Measurements from ENCODE around the gene LRRC46. TPM values are rescaled to one million over a fixed set of nuclear protein-coding genes. Genes with fewer than 3 reads are reported as not detected.

The LRRC46 gene
- total RNA-seq, 1 donor from 2014 or later = 1.7 TPM

GRCh38 chr17:47878203-47879027 lies 46.9 kb downstream of the LRRC46 start:
- Mint-ChIP-seq H3K9me3 (ENCODE audit: low read depth) (no peaks in the 10 kb centered on the region), H3K4me1 (ENCODE audit: low read depth) (peaks cover 9% of the 10 kb centered on the region), H3K27ac (no peak overlapping the region), H3K4me3 (ENCODE audit: low read depth) (no peak overlapping the region), H3K27me3 (peaks cover 34% of the 10 kb centered on the region), H3K36me3 (ENCODE audit: insufficient read depth) (no peaks in the 10 kb centered on the region)
- no peak for DNase-seq (ENCODE audit: low spot score, unreplicated experiment)
- no peak for TF ChIP-seq CTCF (IDR thresholded peaks at IDR 0.05; ENCODE audit: unreplicated experiment)

- Mint-ChIP-seq H3K27ac (no peak overlapping the region), H3K4me1 (ENCODE audit: low read depth) (peaks cover 14% of the 10 kb centered on the region), H3K4me3 (ENCODE audit: low read depth) (no peak overlapping the region), H3K9me3 (ENCODE audit: low read depth) (no peaks in the 10 kb centered on the region), H3K27me3 (peaks cover 28% of the 10 kb centered on the region), H3K36me3 (ENCODE audit: insufficient read depth) (no peaks in the 10 kb centered on the region)
- no peak for TF ChIP-seq CTCF (IDR thresholded peaks at IDR 0.05; ENCODE audit: unreplicated experiment)
- DNase-seq (ENCODE audit: low spot score, unreplicated experiment) = no peak
These were observed 47.6 kb downstream of the LRRC46 start for GRCh38 chr17:47879028-47879585.

GRCh38 chr17:47879776-47880454 lies 48.4 kb downstream of the LRRC46 start:
- Mint-ChIP-seq H3K27ac (no peak overlapping the region), H3K4me1 (ENCODE audit: low read depth) (peaks cover 16% of the 10 kb centered on the region), H3K27me3 (peaks cover 22% of the 10 kb centered on the region), H3K9me3 (ENCODE audit: low read depth) (no peaks in the 10 kb centered on the region), H3K4me3 (ENCODE audit: low read depth) (no peak overlapping the region), H3K36me3 (ENCODE audit: insufficient read depth) (no peaks in the 10 kb centered on the region)
- TF ChIP-seq CTCF (IDR thresholded peaks at IDR 0.05; ENCODE audit: unreplicated experiment) = no peak
- no peak for DNase-seq (ENCODE audit: low spot score, unreplicated experiment)

GRCh38 chr17:47882247-47882646 lies 50.8 kb downstream of the LRRC46 start:
- no peak for TF ChIP-seq CTCF (IDR thresholded peaks at IDR 0.05; ENCODE audit: unreplicated experiment)
- H3K27ac Mint-ChIP-seq = no peak overlapping the region
- no peak for DNase-seq (ENCODE audit: low spot score, unreplicated experiment)
- H3K9me3 Mint-ChIP-seq (ENCODE audit: low read depth) = no peaks in the 10 kb centered on the region
- no peaks in the 10 kb centered on the region for H3K36me3 Mint-ChIP-seq (ENCODE audit: insufficient read depth)
- H3K27me3 Mint-ChIP-seq = peaks cover 11% of the 10 kb centered on the region
- peaks cover 16% of the 10 kb centered on the region for H3K4me1 Mint-ChIP-seq (ENCODE audit: low read depth)
- H3K4me3 Mint-ChIP-seq (ENCODE audit: low read depth) = no peak overlapping the region

All from progenitor cell of endocrine pancreas (in vitro differentiated cells).